MM.1S (cell line): ENCODE results near the gene ORC5.

ENCODE experiments used
- CTCF ChIP-seq: fragments of 300-600 bp; sonication (generic); IDR thresholded peaks from 2 replicates; pipeline ENCODE4 v1.5.1; 2016; ENCODE audit warnings: antibody characterized with exemption, low read length, mixed read lengths
- EZH2 ChIP-seq: fragments of 300-600 bp; sonication (generic); optimal IDR thresholded peaks from 2 replicates; pipeline ENCODE3; 2017; ENCODE audit warnings: low read depth, mild to moderate bottlenecking, antibody characterized with exemption, low read length, mixed read lengths

- TF ChIP-seq CTCF (no peak), EZH2 (no peak)
Measured at GRCh38 chr7:104137511-104137910, 70.3 kb downstream of the ORC5 start.
